ENCODE data around the gene PDHA2. TPM values are rescaled to one million over a fixed set of nuclear protein-coding genes. Genes with fewer than 3 reads are reported as not detected.

The PDHA2 gene
- total RNA-seq, 1 donor from 2014 or later: not detected

DNA sequence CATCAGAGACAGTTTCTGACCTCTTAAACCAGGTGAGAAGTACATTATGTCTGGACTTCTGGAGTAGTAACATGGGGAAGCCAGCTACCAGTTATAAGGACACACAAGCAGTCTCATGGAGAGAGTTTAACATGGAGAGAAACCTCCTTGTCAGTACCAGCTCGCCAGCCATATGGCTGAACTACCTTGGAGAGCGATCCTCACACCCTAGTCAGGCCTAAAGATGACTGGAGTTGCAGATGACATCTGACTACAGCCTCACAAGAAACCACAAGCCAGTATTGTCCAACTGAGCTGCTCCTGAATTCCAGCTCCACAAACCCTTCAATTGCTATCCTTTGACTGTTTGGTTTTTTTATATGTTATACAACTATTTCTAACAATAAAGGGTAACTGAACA lies 49.8 kb downstream of the PDHA2 start:
- Histone ChIP-seq H3K36me3 (ENCODE audit: control insufficient read depth, insufficient read depth, low read length) (no peaks in the 10 kb centered on the region), H3K27me3 (ENCODE audit: control insufficient read depth, insufficient read depth, low read length) (no peaks in the 10 kb centered on the region), H3K4me3 (ENCODE audit: low read depth, low read length) (no peak overlapping the region)
- TF ChIP-seq, protein P1, sequence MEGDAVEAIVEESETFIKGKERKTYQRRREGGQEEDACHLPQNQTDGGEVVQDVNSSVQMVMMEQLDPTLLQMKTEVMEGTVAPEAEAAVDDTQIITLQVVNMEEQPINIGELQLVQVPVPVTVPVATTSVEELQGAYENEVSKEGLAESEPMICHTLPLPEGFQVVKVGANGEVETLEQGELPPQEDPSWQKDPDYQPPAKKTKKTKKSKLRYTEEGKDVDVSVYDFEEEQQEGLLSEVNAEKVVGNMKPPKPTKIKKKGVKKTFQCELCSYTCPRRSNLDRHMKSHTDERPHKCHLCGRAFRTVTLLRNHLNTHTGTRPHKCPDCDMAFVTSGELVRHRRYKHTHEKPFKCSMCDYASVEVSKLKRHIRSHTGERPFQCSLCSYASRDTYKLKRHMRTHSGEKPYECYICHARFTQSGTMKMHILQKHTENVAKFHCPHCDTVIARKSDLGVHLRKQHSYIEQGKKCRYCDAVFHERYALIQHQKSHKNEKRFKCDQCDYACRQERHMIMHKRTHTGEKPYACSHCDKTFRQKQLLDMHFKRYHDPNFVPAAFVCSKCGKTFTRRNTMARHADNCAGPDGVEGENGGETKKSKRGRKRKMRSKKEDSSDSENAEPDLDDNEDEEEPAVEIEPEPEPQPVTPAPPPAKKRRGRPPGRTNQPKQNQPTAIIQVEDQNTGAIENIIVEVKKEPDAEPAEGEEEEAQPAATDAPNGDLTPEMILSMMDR (IDR thresholded peaks at IDR 0.05; ENCODE audit: insufficient read depth, low read length, poor library complexity, severe bottlenecking): no peak
- DNase-seq (ENCODE audit: low read depth): peak; percentile 4

Data from kidney epithelial cell (primary cell).